SK-N-SH (cell line): ENCODE measurements around the gene MFSD8.

Experiments used
- EZH2phosphoT487 ChIP-seq: fragments of 200-600 bp; sonication (generic); IDR thresholded peaks from 2 replicates; pipeline ENCODE4 v1.6.1; 2017; ENCODE audit warnings: low read depth, mixed run types, mild to moderate bottlenecking, antibody characterized with exemption, moderate library complexity, borderline replicate concordance
- FOXM1 ChIP-seq: IDR thresholded peaks from 2 replicates; pipeline ENCODE4 v1.4.0; 2012; ENCODE audit warnings: low read depth, mild to moderate bottlenecking
- TAF1 ChIP-seq: IDR thresholded peaks from 2 replicates; pipeline ENCODE4 v1.6.1; 2012; ENCODE audit warnings: low read depth, mild to moderate bottlenecking, low read length, moderate library complexity, borderline replicate concordance
- TCF12 ChIP-seq: IDR thresholded peaks from 2 replicates; pipeline ENCODE4 v1.4.0; 2012
- TF ChIP-seq, protein P1 (sequence below): fragments of 200-600 bp; sonication (generic); IDR thresholded peaks from 2 replicates; pipeline ENCODE4 v1.6.1; 2017; ENCODE audit warnings: antibody characterized with exemption, mild to moderate bottlenecking, moderate library complexity

DNA sequence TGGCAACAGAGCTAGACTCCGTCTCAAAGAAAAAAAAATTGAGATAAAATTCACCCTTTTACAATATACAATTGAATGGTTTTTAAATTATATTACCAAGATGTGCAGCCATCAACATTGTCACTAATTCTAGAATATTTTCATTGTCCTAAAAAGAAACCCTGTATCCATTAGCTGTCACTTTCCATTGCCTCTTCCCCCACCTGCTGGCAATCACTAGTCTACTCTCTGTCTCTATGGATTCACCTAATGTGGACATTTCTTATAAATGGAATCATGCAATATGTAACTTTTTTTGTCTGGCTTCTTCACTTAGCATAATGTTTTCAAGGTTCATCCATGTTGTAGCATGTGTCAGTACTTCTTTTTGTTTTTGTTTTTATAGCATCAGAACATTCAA is 21.0 kb upstream of the MFSD8 start:
- TF ChIP-seq EZH2phosphoT487 (no peak), FOXM1 (no peak), TCF12 (no peak), TAF1 (no peak)
- TF ChIP-seq, protein P1, sequence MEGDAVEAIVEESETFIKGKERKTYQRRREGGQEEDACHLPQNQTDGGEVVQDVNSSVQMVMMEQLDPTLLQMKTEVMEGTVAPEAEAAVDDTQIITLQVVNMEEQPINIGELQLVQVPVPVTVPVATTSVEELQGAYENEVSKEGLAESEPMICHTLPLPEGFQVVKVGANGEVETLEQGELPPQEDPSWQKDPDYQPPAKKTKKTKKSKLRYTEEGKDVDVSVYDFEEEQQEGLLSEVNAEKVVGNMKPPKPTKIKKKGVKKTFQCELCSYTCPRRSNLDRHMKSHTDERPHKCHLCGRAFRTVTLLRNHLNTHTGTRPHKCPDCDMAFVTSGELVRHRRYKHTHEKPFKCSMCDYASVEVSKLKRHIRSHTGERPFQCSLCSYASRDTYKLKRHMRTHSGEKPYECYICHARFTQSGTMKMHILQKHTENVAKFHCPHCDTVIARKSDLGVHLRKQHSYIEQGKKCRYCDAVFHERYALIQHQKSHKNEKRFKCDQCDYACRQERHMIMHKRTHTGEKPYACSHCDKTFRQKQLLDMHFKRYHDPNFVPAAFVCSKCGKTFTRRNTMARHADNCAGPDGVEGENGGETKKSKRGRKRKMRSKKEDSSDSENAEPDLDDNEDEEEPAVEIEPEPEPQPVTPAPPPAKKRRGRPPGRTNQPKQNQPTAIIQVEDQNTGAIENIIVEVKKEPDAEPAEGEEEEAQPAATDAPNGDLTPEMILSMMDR, result 0 out of 2 replicates have a peak, but pooled peaks have one; percentile 19
